Activated CD4-positive, alpha-beta T cell treated with anti-CD3 and anti-CD28 coated beads, Interleukin-2, amount 10 ng/mL, durations not matched to agents 24 days and 14 days (primary cell): Measurements from ENCODE around the gene ALKBH4. TPM values are rescaled to one million over a fixed set of nuclear protein-coding genes. Genes with fewer than 3 reads are reported as not detected.

Source experiments
- DNase-seq: peaks from one replicate; pipeline ENCODE4 v3.0.0; 2022
- H3K27ac Mint-ChIP-seq: one replicate; pipeline ENCODE4 v1.8.0; 2022; ENCODE audit warnings: mild to moderate bottlenecking, mixed read lengths
- H3K27me3 Mint-ChIP-seq: one replicate; pipeline ENCODE4 v1.8.0; 2022; ENCODE audit warnings: mixed read lengths
- H3K36me3 Mint-ChIP-seq: one replicate; pipeline ENCODE4 v1.8.0; 2022; ENCODE audit warnings: low read depth, mild to moderate bottlenecking, mixed read lengths
- H3K4me1 Mint-ChIP-seq: one replicate; pipeline ENCODE4 v1.8.0; 2021; ENCODE audit warnings: mixed read lengths
- H3K4me3 Mint-ChIP-seq: one replicate; pipeline ENCODE4 v1.8.0; 2022; ENCODE audit warnings: mild to moderate bottlenecking, moderate library complexity, mixed read lengths
- H3K9me3 Mint-ChIP-seq: one replicate; pipeline ENCODE4 v1.8.0; 2021; ENCODE audit warnings: mixed read lengths
- intact Hi-C: fragments of 100-400 bp; cut with micrococcal nuclease; formaldehyde crosslinking; loops from one replicate; pipeline ENCODE4 v1.15.1; 2023
- total RNA-seq: library from RNA; stranded (reverse); gene quantifications from 2 replicates; pipeline ENCODE4 v1.2.3, GENCODE V29; 2022

Gene ALKBH4
- total RNA-seq, 1 donor from 2014 or later = 10.9 TPM

- peak; percentile 56 for DNase-seq
- Mint-ChIP-seq H3K4me1 (peaks cover 11% of the 10 kb centered on the region), H3K9me3 (no peaks in the 10 kb centered on the region), H3K27ac (no peak overlapping the region), H3K4me3 (no peak overlapping the region), H3K27me3 (no peaks in the 10 kb centered on the region), H3K36me3 (peaks cover 15% of the 10 kb centered on the region)
- intact Hi-C loops = loop anchor here (10.0 kb wide), 1 partner anchor 185 kb away; the partner anchor contains the start of gene SH2B2
Observed at GRCh38 chr7:102469972-102470825, 5.5 kb upstream of the ALKBH4 start.

GRCh38 chr7:102469351-102469971 lies 4.8 kb upstream of the ALKBH4 start:
- Mint-ChIP-seq H3K9me3 (no peaks in the 10 kb centered on the region), H3K4me3 (no peak overlapping the region), H3K36me3 (peaks cover 15% of the 10 kb centered on the region), H3K27me3 (no peaks in the 10 kb centered on the region), H3K27ac (no peak overlapping the region), H3K4me1 (peaks cover 11% of the 10 kb centered on the region)
- intact Hi-C loops = loop anchor here (10.0 kb wide), 1 partner anchor 185 kb away; the partner anchor contains the start of gene SH2B2
- peak; percentile 54 for DNase-seq

- peaks cover 17% of the 10 kb centered on the region for H3K4me1 Mint-ChIP-seq
- H3K27me3 Mint-ChIP-seq = no peaks in the 10 kb centered on the region
- intact Hi-C loops = loop anchor here (10.0 kb wide), 1 partner anchor 184 kb away; the partner anchor contains the start of gene SH2B2
- H3K9me3 Mint-ChIP-seq = no peaks in the 10 kb centered on the region
- peak; percentile 51 for DNase-seq
- no peak overlapping the region for H3K4me3 Mint-ChIP-seq
- peaks cover 15% of the 10 kb centered on the region for H3K36me3 Mint-ChIP-seq
- H3K27ac Mint-ChIP-seq = no peak overlapping the region
Observed at GRCh38 chr7:102468478-102469350, 4.1 kb upstream of the ALKBH4 start.

- Mint-ChIP-seq H3K27me3 (no peaks in the 10 kb centered on the region), H3K9me3 (no peaks in the 10 kb centered on the region), H3K36me3 (peaks cover 11% of the 10 kb centered on the region), H3K4me3 (no peak overlapping the region), H3K4me1 (peaks cover 19% of the 10 kb centered on the region), H3K27ac (no peak overlapping the region)
- DNase-seq = no peak
- intact Hi-C loops = loop anchor here (10.0 kb wide), 1 partner anchor 183 kb away; the partner anchor contains the start of gene SH2B2
Observed at GRCh38 chr7:102467581-102468477, 3.2 kb upstream of the ALKBH4 start.

GRCh38 chr7:102466097-102466496 lies 1.4 kb upstream of the ALKBH4 start:
- Mint-ChIP-seq H3K9me3 (no peaks in the 10 kb centered on the region), H3K36me3 (peaks cover 6% of the 10 kb centered on the region), H3K27ac (peak overlapping the region; percentile 17), H3K27me3 (no peaks in the 10 kb centered on the region), H3K4me1 (peaks cover 24% of the 10 kb centered on the region), H3K4me3 (peak overlapping the region; percentile 95)
- intact Hi-C loops = loop anchor here (10.0 kb wide), 1 partner anchor 181 kb away; the partner anchor contains the start of gene SH2B2
- DNase-seq = no peak

GRCh38 chr7:102463841-102464576 lies 654 bp downstream of the ALKBH4 start:
- H3K4me3 Mint-ChIP-seq = peak overlapping the region; percentile 95
- no peaks in the 10 kb centered on the region for H3K27me3 Mint-ChIP-seq
- no peak for DNase-seq
- H3K9me3 Mint-ChIP-seq = no peaks in the 10 kb centered on the region
- peaks cover 24% of the 10 kb centered on the region for H3K4me1 Mint-ChIP-seq
- intact Hi-C loops = loop anchor here (1.0 to 10.0 kb wide), 4 partner anchors 37 to 179 kb away; partner anchors contain the start of genes PRKRIP1 and SH2B2
- peak overlapping the region; percentile 85 for H3K27ac Mint-ChIP-seq
- H3K36me3 Mint-ChIP-seq = peaks cover 9% of the 10 kb centered on the region

- peaks cover 13% of the 10 kb centered on the region for H3K4me1 Mint-ChIP-seq
Observed at GRCh38 chr7:102460467-102460866, 4.2 kb downstream of the ALKBH4 start.

GRCh38 chr7:102459221-102459844 lies 5.3 kb downstream of the ALKBH4 start:
- intact Hi-C loops = no loop called here
- DNase-seq = no peak
- no peaks in the 10 kb centered on the region for H3K9me3 Mint-ChIP-seq
- H3K4me3 Mint-ChIP-seq = no peak overlapping the region
- no peak overlapping the region for H3K27ac Mint-ChIP-seq
- H3K4me1 Mint-ChIP-seq = peaks cover 13% of the 10 kb centered on the region
- peaks cover 16% of the 10 kb centered on the region for H3K36me3 Mint-ChIP-seq
- no peaks in the 10 kb centered on the region for H3K27me3 Mint-ChIP-seq

More at GRCh38 chr7:102460467-102460866, 4.2 kb downstream of the ALKBH4 start:
- peak overlapping the region; percentile 11 for H3K27ac Mint-ChIP-seq
- intact Hi-C loops = loop anchor here (10.0 kb wide), 1 partner anchor 176 kb away; the partner anchor contains the start of gene SH2B2
- no peaks in the 10 kb centered on the region for H3K27me3 Mint-ChIP-seq
- H3K9me3 Mint-ChIP-seq = no peaks in the 10 kb centered on the region
- DNase-seq = no peak
- no peak overlapping the region for H3K4me3 Mint-ChIP-seq
- peaks cover 14% of the 10 kb centered on the region for H3K36me3 Mint-ChIP-seq

GRCh38 chr7:102457352-102457924 lies 7.2 kb downstream of the ALKBH4 start:
- Mint-ChIP-seq H3K4me1 (peaks cover 2% of the 10 kb centered on the region), H3K9me3 (no peaks in the 10 kb centered on the region), H3K4me3 (no peak overlapping the region), H3K36me3 (peaks cover 13% of the 10 kb centered on the region), H3K27me3 (no peaks in the 10 kb centered on the region), H3K27ac (no peak overlapping the region)
- DNase-seq = no peak
- intact Hi-C loops = no loop called here

- intact Hi-C loops = no loop called here
- no peak overlapping the region for H3K4me3 Mint-ChIP-seq
- H3K27ac Mint-ChIP-seq = no peak overlapping the region
- no peak for DNase-seq
- no peaks in the 10 kb centered on the region for H3K27me3 Mint-ChIP-seq
- H3K4me1 Mint-ChIP-seq = no peaks in the 10 kb centered on the region
- H3K9me3 Mint-ChIP-seq = no peaks in the 10 kb centered on the region
- peaks cover 13% of the 10 kb centered on the region for H3K36me3 Mint-ChIP-seq
Observed at GRCh38 chr7:102456327-102456726, 8.3 kb downstream of the ALKBH4 start.

- H3K4me3 Mint-ChIP-seq = no peak overlapping the region
- H3K4me1 Mint-ChIP-seq = no peaks in the 10 kb centered on the region
- peaks cover 13% of the 10 kb centered on the region for H3K36me3 Mint-ChIP-seq
- DNase-seq = no peak
- H3K27ac Mint-ChIP-seq = no peak overlapping the region
- no peaks in the 10 kb centered on the region for H3K9me3 Mint-ChIP-seq
- no peaks in the 10 kb centered on the region for H3K27me3 Mint-ChIP-seq
- intact Hi-C loops = no loop called here
Observed at GRCh38 chr7:102455596-102455995, 9.1 kb downstream of the ALKBH4 start.
